Tibial nerve (tissue), 4 donors: ENCODE results near the gene VPS35. TPM values are rescaled to one million over a fixed set of nuclear protein-coding genes. Genes with fewer than 3 reads are reported as not detected.
"Not testable (repeated sequence)": the region's sequence is repeated elsewhere in the genome, so short reads cannot be mapped to it uniquely, and the experiment has no call there.

ENCODE experiments used
- DNase-seq, 2 donors: peaks; one replicate each; pipeline ENCODE4 v3.0.0-alpha.2; 2019; ENCODE audit warnings: low spot score in 2 of 2
- H3K27ac ChIP-seq, 4 donors: fragments of 200-600 bp; sonication (generic) in 3 of 4; one replicate each; pipeline ENCODE4 v1.5.1; 2017 to 2019; ENCODE audit warnings: mild to moderate bottlenecking in 1 of 4
- H3K27me3 ChIP-seq, 2 donors: fragments of 200-600 bp; sonication (generic) in 1 of 2; one replicate each; pipeline versions ENCODE4 v1.5.1 to v1.6.0; 2017 to 2019
- H3K36me3 ChIP-seq, 3 donors: fragments of 200-600 bp; sonication (generic); one replicate each; pipeline ENCODE4 v1.5.1; 2018 to 2019
- H3K4me1 ChIP-seq, 4 donors: fragments of 200-600 bp; sonication (generic) in 3 of 4; one replicate each; pipeline ENCODE4 v1.5.1; 2017 to 2019
- H3K4me3 ChIP-seq, 4 donors: fragments of 200-600 bp; sonication (generic) in 3 of 4; one replicate each; pipeline ENCODE4 v1.5.1; 2017 to 2019; ENCODE audit warnings: mild to moderate bottlenecking in 1 of 4, moderate library complexity in 1 of 4
- H3K9me3 ChIP-seq, 4 donors: fragments of 200-600 bp; sonication (generic) in 3 of 4; one replicate each; pipeline ENCODE4 v1.5.1; 2017 to 2019
- EP300 ChIP-seq, 2 donors: sonication (generic); formaldehyde crosslinking; IDR thresholded peaks; one replicate each; pipeline ENCODE4 v1.6.1; 2017; ENCODE audit warnings: antibody characterized with exemption in 2 of 2, mild to moderate bottlenecking in 1 of 2
- POLR2A ChIP-seq, 2 donors: fragments of 450-650 bp; IDR thresholded peaks; one replicate each; pipeline ENCODE4 v1.6.1; 2017; ENCODE audit warnings: antibody characterized with exemption in 2 of 2, mild to moderate bottlenecking in 2 of 2, moderate library complexity in 2 of 2
- WGBS, 2 donors: methylation state at CpG; one replicate each; pipeline ENCODE4 v1.1.5; 2018; 5-methylcytosine and 5-hydroxymethylcytosine counted together
- total RNA-seq, 4 donors: library from RNA; depleted of rRNA; stranded (reverse); fragments of >200 nt; gene quantifications; one replicate each; pipeline ENCODE4 v1.1.0, GENCODE V29; 2016
- TF ChIP-seq, protein P1 (sequence below), 5 experiments: fragments of 200-600 bp in 3 of 5; fragments of 450-650 bp in 2 of 5; sonication (generic) in 3 of 5; IDR thresholded peaks; one replicate each; pipeline ENCODE4 v1.5.1; 2016 to 2019; ENCODE audit warnings: antibody characterized with exemption in 5 of 5, mild to moderate bottlenecking in 3 of 5, moderate library complexity in 2 of 5

The VPS35 gene
- total RNA-seq, 4 donors from 2014 or later = 26.1 to 54.4 (median 40.0) TPM

DNA sequence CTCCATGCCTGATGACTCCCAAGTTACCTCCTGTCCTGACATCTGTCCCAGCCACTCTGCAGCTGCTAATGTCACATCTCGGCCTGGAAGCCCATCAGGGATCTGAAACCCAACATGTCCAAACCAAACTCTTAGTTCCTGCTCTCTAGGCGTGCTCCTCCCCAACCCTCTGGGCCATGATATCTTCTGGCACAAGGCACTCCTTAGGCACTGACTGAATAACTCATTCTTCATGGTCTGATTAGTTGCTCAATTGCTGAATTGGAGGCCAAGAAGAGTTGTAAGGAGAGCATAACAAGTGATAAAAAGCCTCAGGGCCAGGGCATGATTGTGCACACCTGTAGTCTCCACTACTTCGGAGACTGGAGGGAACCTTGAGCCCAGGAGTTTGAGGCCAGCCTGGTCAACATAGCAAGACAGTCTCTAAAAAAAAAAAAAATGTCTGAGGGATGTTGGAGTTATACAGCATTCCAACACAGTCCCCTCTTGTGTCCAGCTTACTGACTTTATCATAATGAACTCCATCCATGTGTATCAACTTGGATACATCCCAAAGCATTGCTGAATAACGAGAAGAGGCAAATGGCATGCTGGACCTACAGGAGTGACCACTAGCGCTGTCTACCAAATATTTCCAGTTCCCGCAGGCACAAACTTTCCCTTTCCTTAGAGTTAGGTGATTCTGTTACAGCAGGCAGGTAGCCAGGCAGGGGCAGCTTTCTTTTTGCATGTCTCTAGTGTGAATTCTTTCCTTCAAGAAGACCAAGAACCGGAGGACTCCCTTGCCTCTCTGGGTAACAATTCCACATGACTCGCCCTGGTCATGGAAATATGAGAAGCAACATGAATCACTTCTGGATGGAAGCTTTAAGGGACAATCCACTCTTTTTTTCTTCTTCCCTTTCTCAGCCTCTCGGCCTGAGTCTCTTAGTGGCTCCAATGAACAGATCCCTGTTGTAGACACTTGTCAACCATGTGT is 49.7 kb downstream of the VPS35 start:
- WGBS, 2 donors = 82 to 86% methylated on average over 9 of the region's 9 CpGs
- H3K36me3 ChIP-seq = peaks cover 0 to 18% (median 0%) of the 10 kb centered on the region in 3 donors
- no peaks in the 10 kb centered on the region for H3K9me3 ChIP-seq
- TF ChIP-seq, protein P1, sequence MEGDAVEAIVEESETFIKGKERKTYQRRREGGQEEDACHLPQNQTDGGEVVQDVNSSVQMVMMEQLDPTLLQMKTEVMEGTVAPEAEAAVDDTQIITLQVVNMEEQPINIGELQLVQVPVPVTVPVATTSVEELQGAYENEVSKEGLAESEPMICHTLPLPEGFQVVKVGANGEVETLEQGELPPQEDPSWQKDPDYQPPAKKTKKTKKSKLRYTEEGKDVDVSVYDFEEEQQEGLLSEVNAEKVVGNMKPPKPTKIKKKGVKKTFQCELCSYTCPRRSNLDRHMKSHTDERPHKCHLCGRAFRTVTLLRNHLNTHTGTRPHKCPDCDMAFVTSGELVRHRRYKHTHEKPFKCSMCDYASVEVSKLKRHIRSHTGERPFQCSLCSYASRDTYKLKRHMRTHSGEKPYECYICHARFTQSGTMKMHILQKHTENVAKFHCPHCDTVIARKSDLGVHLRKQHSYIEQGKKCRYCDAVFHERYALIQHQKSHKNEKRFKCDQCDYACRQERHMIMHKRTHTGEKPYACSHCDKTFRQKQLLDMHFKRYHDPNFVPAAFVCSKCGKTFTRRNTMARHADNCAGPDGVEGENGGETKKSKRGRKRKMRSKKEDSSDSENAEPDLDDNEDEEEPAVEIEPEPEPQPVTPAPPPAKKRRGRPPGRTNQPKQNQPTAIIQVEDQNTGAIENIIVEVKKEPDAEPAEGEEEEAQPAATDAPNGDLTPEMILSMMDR (IDR thresholded peaks at IDR 0.05) = no peak
- H3K4me1 ChIP-seq = no peaks in the 10 kb centered on the region
- H3K4me3 ChIP-seq = no peak overlapping the region
- no peaks in the 10 kb centered on the region for H3K27me3 ChIP-seq
- no peak overlapping the region for H3K27ac ChIP-seq
- no peak for DNase-seq

DNA sequence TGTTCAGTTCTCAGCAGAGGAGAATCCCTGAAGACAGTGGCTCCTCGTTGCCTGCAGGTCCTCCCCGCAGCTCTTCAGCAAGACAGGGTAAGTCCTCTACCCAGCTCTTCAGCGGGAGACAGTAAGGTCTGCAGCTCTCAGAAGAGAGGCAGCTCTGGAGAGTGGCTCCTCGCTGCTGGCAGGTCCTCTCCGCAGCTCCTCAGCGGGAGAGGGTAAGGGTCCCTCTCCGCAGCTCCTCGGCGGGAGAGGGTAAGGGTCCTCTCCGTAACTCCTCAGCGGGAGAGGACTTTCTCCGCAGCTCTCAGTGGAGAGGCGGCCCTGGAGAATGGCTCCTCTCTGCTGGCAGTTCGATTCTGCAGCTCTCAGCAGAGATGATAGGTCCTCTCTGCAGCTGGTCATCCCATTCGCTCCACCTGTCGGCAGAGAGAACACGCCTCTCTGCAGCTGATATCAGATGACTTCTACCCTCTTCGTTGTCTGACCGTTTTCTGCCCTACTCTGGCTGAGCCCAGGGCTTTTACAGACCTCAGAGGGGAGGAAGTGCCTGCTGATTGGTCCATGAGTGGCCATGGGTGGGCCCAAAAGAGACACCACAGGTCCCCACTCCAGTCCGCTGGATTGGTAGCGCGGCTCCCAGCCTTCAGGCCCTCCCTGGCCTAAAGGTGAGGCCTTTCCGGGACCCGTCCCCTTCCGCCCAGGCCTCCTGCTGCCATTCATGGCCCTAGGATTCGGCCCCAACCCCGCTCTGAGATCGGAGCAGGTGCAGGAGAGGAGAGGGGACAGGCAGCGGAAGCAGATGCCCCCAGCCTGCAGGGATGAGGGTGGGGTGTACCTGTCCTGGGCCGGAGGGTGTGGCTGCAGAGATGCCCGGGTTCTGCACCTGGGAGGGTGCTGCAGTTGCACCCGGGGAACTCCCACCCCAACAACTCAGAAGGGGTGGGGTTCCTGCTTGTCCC is 55.9 kb downstream of the VPS35 start:
- Histone ChIP-seq H3K27ac (no peak overlapping the region), H3K4me3 (no peak overlapping the region), H3K36me3 (no peaks in the 10 kb centered on the region), H3K9me3 (no peaks in the 10 kb centered on the region), H3K4me1 (peaks cover 0 to 9% (median 0%) of the 10 kb centered on the region in 4 donors), H3K27me3 (no peaks in the 10 kb centered on the region)
- WGBS, 2 donors = 68 to 83% methylated on average over 28 to 31 of the region's 32 CpGs
- no peak for DNase-seq
- TF ChIP-seq EP300 (IDR thresholded peaks at IDR 0.05) (no peak), POLR2A (IDR thresholded peaks at IDR 0.05) (no peak)
- TF ChIP-seq, protein P1 (IDR thresholded peaks at IDR 0.05) = no peak

DNA sequence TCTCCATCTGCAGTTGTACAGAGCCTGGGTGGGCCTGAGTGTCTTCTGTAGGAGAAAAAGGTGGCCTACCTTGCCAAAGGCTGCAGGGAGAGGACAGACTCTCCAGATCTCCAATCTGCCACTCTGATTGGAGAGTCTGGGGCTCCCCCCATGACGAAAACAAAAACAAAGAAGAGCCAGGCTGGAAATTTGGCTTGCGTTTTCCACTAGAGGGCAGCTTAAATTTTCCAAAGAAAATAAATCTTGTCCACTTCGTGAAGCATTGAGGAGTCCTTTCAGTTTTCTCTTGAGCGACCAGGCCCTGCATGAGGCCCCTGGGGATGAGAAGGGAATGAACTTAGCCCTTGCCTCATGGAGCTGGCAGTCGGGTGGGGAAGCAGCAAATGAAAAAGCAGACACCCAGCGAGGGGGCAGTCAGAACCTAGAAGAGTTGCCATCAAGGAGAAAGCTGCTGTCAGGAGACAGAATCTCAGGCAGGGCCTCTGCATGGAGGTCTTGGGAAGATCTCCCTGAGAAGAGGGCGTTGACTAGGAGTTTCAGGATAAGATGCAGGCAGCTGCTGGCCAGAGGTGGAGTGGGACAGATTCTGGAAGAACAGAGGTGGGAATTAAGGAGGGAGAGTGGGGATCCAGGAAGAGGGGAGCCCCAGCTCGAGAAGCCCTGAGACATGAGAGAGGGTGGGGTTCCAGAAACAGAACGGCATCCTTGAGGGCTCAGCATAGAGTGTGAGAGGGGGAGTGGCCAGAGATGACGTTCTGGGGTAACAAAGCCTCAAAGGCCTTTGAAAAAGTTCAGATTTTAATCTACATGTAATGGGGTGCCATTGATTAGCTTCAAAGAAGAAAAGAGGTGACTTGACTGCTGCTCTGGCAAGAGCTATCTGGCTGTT is 59.4 kb downstream of the VPS35 start:
- DNase-seq = no peak
- 30 to 32% methylated on average over 10 of the region's 10 CpGs for WGBS, 2 donors
- no peak overlapping the region for H3K27ac ChIP-seq
- no peak overlapping the region for H3K4me3 ChIP-seq
- H3K4me1 ChIP-seq = peaks cover 0 to 9% (median 0%) of the 10 kb centered on the region in 4 donors
- no peaks in the 10 kb centered on the region for H3K27me3 ChIP-seq
- H3K36me3 ChIP-seq = no peaks in the 10 kb centered on the region
- no peaks in the 10 kb centered on the region for H3K9me3 ChIP-seq
- TF ChIP-seq EP300 (IDR thresholded peaks at IDR 0.05) (no peak), POLR2A (IDR thresholded peaks at IDR 0.05) (no peak)
- TF ChIP-seq, protein P1 (IDR thresholded peaks at IDR 0.05) = peak in 1 of 5 experiments; percentile 11

DNA sequence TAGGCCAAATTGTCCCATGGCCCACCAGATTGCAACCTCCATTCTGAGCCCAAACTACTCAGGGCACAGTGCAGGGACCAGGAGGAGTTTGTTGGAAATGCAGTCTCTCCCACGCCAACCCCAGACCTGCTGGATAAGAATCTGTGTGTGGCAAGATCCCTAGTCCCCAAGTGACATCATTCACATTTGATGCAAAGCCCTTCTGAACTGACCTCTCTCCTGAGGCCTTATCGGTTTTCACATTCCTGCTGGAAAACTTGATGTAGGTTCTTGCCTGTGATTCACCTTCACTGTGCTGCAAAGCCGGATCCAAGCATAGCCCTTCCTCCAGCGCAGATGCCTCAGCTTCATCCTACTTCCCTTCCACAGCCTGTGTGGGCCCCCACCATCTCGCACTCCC is 61.2 kb downstream of the VPS35 start:
- 88 to 90% methylated on average over 5 of the region's 5 CpGs for WGBS, 2 donors
- Histone ChIP-seq H3K4me3 (no peak overlapping the region), H3K27ac (no peak overlapping the region), H3K36me3 (no peaks in the 10 kb centered on the region), H3K27me3 (no peaks in the 10 kb centered on the region), H3K9me3 (no peaks in the 10 kb centered on the region), H3K4me1 (peaks cover 0 to 10% (median 0%) of the 10 kb centered on the region in 4 donors)
- no peak for DNase-seq
- TF ChIP-seq, protein P1 (IDR thresholded peaks at IDR 0.05) = no peak
- TF ChIP-seq EP300 (IDR thresholded peaks at IDR 0.05) = no peak
- TF ChIP-seq POLR2A (IDR thresholded peaks at IDR 0.05) = no peak

DNA sequence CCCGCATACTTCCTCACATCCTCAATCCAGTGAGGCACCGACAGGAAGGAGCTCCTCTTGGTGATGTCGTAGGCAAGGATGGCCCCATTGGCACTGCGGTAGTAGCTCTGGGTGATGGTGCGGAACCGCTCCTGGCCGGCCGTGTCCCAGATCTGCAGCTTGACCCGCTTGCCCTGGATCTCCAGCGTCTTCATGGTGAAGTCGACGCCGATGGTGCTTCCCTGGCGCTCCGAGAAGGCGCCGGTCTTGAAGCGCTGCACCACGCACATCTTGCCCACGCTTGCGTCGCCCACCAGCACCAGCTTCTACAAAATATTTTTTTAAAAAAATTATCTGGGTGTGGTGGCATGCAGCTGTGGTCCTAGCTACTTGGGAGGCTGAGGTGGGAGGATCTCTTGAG is 62.3 kb downstream of the VPS35 start:
- peaks cover 0 to 19% (median 0%) of the 10 kb centered on the region in 4 donors for H3K4me1 ChIP-seq
- not testable (repeated sequence) for H3K36me3 ChIP-seq, DNase-seq, H3K27me3 ChIP-seq, H3K9me3 ChIP-seq, H3K4me3 ChIP-seq, H3K27ac ChIP-seq
- 93 to 94% methylated on average over 15 to 22 of the region's 22 CpGs for WGBS, 2 donors

DNA sequence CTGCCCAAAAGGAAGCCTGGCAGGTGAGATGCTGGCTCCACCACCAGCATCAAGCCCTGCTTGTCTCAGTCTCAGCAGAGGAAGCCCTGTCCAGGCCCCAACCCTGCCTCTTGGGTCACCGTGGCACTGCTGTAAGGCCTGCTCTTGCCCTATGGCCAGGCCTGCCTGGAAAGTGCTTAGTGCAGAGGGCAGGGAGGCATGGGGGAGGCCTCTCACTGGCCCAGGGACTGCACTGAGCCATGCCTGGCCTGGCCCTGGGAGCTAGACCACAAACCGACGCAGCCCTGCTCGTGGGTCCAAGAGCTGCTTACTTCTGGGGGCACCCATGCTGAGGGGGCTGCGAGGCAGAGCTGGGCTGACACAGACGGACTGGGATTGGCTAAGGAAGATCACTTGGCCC is 64.1 kb downstream of the VPS35 start:
- DNase-seq, H3K27ac ChIP-seq, H3K36me3 ChIP-seq, H3K4me3 ChIP-seq, H3K27me3 ChIP-seq, H3K9me3 ChIP-seq: not testable (repeated sequence)
- no CpG with 5 or more reads among the region's 6 CpGs for WGBS, 2 donors
- H3K4me1 ChIP-seq = peaks cover 0 to 34% (median 10%) of the 10 kb centered on the region in 4 donors

DNA sequence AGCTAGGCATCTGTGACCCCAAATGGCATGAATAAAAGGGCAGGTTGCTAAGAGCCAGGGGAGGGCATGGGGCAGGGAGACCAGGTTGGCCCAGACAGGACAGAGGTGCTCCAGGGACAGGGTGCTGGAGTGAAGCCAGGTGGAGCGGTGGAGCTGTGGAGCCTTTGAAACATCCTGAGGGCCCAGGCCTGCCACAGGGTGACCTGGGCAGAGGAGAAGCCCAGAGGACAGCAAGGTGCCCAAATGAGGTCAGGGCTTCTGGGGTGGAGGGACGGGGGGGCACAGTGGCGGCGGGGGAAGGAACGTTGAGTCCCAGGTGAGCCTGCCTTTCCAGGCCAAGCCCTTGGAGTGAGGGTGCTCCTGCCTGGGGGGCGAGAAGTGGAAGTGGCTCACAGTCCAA is 65.3 kb downstream of the VPS35 start:
- not testable (repeated sequence) for H3K9me3 ChIP-seq, DNase-seq, H3K36me3 ChIP-seq, H3K27me3 ChIP-seq, H3K27ac ChIP-seq, H3K4me3 ChIP-seq
- peaks cover 0 to 26% (median 10%) of the 10 kb centered on the region in 4 donors for H3K4me1 ChIP-seq
- 81 to 100% methylated on average over 2 to 5 of the region's 6 CpGs for WGBS, 2 donors
